NCI-H1694 (cell line): ENCODE data around the gene GPALPP1.
"Not testable (repeated sequence)": the region's sequence is repeated elsewhere in the genome, so short reads cannot be mapped to it uniquely, and the experiment has no call there.

ENCODE experiments used
- DNase-seq: peaks from one replicate; lab custom pipeline; 2025; lab: John Stamatoyannopoulos, UW

GPALPP1 gene

DNA sequence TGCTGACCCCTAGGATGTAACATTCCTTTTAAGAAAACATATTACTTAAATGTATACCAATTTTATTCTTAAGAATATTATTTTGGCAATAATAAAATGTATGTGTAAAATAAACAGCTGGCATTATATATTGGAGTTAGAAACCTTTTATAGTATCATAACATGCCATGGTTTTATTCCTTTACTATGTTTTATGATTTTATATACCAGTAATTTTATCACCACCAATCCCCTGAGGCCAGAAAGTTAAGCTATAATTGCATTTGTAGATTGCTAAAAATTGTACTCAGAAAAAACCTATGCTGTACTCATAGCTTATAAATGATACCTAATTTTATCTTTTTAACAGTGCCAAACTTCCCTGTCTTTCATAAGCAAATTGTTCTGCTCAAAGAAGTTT, 17.9 kb downstream of the GPALPP1 start:
- DNase-seq = no peak

- no peak for DNase-seq
Measured at GRCh38 chr13:45007823-45008222, 18.5 kb downstream of the GPALPP1 start.

- no peak for DNase-seq
Measured at GRCh38 chr13:45011198-45011597, 21.9 kb downstream of the GPALPP1 start.

- DNase-seq = no peak
Measured at GRCh38 chr13:45015300-45015699, 26.0 kb downstream of the GPALPP1 start.

DNA sequence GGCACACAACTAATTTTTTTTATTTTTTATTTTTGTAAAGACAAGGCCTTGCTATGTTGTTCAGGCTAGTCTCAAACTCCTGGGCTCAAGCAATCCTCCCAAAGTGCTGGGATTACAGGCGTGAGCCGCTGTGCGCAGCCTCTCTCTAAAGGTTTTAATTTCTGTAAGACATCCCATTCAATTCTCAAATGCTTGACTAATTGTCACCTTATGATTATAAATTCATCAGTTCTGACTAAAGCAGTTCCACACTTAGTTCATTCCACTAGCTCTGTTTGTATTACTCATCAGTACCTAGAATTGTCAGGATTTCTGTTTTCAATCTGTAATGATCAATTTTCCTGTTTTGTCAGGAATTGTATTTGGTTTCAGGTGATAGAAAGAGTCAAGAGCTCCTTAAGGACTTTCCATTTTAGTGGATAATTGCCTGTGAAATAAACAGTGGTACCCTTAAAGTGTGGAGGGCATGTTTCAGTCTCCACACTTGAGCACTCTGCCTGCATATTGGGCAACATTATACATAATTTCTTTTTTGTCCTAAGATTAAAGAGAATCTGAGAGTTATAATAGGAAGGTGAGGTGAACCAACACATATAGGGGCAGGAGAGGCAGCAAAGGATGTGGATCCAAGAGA, 27.6 kb downstream of the GPALPP1 start:
- no peak for DNase-seq

DNA sequence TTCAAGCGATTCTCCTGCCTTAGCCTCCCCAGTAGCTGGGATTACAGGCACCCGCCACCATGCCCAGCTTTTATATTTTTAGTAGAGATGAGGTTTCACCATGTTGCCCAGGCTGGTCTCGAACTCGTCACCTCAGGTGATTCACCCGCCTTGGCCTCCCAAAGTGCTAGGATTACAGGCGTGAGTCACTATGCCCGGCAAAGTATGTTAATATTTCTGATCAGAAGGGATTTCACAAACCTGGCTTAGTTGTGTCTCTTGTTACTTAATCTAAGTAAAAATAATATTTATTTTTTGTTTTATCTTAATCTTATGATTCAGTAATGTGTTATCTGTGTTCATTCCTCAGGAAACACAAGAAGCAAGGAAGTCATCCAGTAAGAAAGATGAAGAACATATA, 30.6 kb downstream of the GPALPP1 start:
- DNase-seq = not testable (repeated sequence)

DNA sequence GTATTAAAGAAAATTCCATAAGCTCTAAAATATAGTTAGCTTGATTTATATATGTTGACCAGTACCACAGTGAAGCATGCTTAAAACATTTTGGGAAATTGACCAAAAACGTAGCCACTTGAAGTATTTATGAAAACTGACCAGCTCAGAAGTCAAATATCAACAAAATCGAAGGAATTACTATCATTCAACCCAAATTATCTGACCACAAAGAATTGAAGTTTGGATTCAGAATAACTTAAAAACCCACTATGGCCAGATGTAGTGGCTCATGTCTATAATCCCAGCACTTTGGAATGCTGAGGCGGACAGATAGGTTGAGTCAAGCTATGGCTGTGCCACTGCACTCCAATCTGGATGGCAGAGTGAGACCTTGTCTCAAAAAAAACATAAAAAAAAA, 31.9 kb downstream of the GPALPP1 start:
- no peak for DNase-seq

GRCh38 chr13:45024847-45025246, 35.5 kb downstream of the GPALPP1 start:
- no peak for DNase-seq

DNA sequence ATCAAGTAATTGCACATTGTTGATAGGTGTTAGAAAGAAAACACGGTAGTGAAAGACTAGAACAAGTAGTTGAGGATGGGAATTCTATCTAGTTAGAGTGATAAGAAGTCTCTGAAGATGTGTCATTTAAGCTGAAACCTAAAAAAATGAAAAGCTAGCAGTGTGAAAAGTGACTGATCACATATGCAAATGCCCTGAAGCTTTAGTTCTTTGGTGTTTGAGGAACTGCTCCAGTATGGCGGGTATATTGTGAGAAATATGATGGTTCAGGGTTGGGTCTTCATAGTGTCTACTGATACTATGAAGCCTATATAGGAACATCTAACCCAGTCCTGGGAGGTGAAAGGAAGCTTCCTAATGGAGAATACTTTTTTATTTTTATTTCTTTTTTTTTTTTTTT, 45.0 kb downstream of the GPALPP1 start:
- no peak for DNase-seq

- DNase-seq = no peak
Measured at GRCh38 chr13:45036206-45036605, 46.9 kb downstream of the GPALPP1 start.

- no peak for DNase-seq
Measured at GRCh38 chr13:45040173-45040572, 50.8 kb downstream of the GPALPP1 start.

- no peak for DNase-seq
Measured at GRCh38 chr13:45040622-45041021, 51.3 kb downstream of the GPALPP1 start.

DNA sequence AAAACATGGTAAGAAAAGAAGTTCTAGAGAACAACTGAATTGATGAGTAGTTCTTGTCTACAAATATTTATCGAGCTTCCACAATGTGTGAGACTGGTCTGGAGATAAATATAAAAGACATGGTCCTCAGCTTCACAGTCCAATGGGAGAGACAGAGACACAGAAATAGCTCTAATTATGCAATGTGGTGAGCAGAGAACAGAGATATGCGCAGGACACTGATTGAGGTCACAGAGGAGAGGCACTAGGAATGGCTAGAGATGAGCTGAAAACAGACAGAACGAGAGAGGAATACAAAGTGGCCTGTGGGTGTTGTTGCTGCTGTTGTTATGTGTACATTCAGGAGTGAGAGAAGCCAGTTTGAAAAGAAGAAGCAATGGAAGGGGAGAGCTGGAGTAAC, 53.2 kb downstream of the GPALPP1 start:
- DNase-seq = no peak

DNA sequence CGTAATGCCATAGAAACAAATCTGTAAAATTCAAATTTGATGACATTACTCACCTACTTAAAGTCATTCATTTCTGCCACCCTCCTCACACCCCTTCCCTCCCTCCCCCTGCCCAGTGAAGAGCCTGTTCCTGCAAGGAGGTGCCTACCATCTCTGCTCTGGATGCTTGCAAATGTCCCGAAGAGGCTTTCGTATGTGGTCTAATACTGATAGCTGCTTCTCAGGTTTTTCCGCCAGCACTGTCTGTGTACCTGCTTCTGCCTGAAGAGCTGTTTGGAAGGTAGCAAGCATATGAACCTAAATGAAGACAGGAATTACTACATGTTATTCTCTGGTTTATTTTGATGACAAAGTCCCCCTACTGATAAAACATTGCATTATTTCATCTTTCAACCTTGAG, 57.1 kb downstream of the GPALPP1 start:
- DNase-seq = no peak

- DNase-seq = peak; percentile 85
Measured at GRCh38 chr13:45047394-45048310, 58.3 kb downstream of the GPALPP1 start.

GRCh38 chr13:45048890-45049407, 59.6 kb downstream of the GPALPP1 start:
- DNase-seq = no peak

GRCh38 chr13:45049478-45049877, 60.1 kb downstream of the GPALPP1 start:
- DNase-seq = no peak

- no peak for DNase-seq
Measured at GRCh38 chr13:45051315-45051714, 62.0 kb downstream of the GPALPP1 start.

DNA sequence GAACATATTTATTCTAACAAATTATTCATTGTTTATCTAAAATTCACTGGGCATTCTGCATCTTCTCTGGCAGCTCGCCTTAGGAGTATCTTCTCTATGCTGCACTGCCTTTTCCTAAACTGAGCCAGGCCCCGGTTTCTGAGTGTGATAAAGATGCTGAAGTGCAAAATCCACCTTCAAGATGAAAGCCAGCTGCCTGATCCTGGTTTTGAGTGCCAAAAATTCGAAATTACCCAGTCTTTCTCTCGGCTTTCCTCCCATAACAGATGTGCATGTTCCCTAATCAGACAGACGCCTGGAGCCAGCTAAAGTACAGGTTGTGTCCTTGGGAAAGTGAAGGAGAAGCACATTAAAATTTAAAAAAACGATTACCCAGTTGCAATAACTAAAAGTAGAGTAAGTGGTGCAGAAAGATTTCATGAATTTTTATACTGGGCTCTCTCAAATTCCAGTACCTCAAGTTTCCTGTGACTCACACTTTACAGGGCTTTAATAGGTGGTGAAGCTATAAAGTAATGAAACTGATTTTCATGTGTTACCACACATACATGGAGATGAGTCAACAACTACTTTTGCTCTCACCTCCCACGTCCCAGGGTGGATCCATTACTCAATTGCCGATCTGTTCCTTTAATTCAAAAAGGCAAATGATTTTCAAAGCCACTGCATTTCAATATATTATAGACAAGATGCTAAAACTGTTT, 66.0 kb downstream of the GPALPP1 start:
- DNase-seq = peak; percentile 39

DNA sequence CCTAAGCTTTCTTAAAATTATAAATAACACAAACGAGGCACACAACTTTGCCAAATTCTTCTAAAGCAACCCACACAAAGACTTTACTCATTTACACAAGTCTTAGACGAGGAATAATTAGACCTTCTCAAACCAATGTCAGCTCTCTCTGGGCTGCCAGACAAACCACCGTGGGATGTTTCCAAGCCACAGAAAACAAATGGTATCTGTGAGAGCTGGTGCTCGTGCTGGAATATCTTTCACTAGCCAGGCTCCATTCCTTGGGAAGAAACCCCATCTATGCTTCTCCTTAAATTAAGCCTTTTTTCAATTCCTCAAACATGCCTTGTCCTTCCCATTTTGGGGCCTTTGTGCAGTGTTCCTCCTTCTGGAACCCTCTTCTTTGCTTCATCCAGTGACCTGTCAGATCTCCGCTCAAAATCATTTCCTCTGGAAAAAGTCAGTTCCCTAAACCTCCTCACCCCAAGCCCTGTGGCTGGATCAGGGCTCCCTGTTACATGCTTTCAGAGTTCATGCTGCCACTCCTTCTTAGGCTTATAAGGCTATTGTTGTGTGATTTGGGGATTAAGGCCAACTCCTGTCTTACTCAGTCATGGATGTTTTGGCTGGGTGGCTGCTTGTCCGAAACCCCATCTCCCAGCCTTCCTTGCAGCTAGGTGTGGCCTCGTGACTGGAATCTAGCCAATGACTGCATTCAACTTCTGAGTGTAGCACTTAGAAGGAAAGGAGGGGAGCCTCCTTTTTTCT, 66.7 kb downstream of the GPALPP1 start:
- DNase-seq = no peak

DNA sequence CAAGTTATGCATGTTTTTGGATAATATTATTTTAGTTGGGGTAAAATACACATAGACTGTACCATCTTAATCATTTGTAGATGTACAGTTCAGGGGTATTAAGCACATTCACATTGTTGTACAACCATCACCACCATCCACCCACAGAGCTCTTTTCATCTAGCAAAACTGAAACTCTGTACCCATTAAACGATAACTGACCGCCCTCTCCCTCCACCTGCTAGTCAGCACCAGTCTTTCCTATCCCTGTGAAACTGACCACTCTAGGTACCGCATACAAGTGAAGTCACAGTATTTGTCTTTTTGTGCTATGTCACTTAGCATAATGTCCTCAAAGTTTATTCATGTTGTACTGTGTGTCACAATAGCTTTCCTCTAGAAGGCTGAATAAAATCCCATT, 70.7 kb downstream of the GPALPP1 start:
- no peak for DNase-seq
